Loucy (cell line): ENCODE measurements around the gene EVA1B.

Experiments
- CTCF ChIP-seq: fragments of 200-600 bp; sonication (generic); conservative IDR thresholded peaks from 2 replicates; pipeline ENCODE4 v1.5.1; 2014; ENCODE audit warnings: mild to moderate bottlenecking, antibody characterized with exemption, low read length
- EZH2phosphoT487 ChIP-seq: fragments of 200-600 bp; IDR thresholded peaks from 2 replicates; pipeline ENCODE4 v1.6.1; 2018; ENCODE audit warnings: antibody characterized with exemption, mild to moderate bottlenecking, moderate library complexity, borderline replicate concordance

DNA sequence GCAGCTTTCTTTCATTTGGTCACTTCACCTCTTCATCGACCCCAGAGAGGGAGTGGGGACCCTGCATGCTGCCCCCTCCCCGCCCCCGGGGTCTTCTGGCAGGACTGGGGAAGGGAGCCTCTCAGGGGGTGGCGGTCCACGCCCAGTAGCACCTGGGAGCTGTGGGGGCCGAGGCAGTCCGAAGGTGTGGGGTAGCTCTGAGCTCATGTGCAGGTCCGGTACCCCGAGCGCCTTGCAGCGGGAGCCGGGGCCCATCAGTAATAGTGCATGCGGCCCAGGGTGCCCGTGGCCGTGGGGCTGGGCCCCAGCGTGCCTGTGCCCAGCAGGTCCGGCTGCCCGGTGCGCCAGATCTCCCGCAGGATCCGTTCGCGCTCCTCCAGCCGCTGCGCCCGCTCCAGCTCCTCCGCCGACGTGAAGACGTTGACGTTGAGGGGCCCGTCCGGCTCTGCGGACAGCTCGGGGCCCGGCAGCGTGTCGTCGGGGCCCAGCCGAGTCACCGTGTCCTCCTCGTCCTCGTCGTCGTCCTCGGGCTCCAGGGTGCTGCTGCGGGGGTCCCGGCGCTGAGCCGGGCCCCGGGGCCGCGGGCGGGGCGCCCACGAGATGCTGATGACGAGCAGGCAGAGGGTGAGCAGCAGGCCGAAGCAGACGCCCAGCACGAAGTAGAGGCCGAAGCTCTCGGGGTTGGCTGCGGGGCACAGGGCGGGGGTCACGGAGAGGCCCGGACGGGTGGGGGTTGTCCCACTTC, 1.2 kb downstream of the EVA1B start:
- TF ChIP-seq CTCF (no peak), EZH2phosphoT487 (no peak)
